Measurements from ENCODE around the gene CTIF. TPM values are rescaled to one million over a fixed set of nuclear protein-coding genes. Genes with fewer than 3 reads are reported as not detected.

CTIF gene
- total RNA-seq, 4 donors from 2014 or later = 72.2 to 137 (median 86.5) TPM

GRCh38 chr18:48819781-48820482, 281.1 kb downstream of the CTIF start:
- Histone ChIP-seq H3K4me1 (peaks cover 0 to 9% (median 0%) of the 10 kb centered on the region in 4 donors), H3K36me3 (peaks cover 0 to 74% (median 0%) of the 10 kb centered on the region in 3 donors), H3K4me3 (no peak overlapping the region), H3K27me3 (no peaks in the 10 kb centered on the region), H3K27ac (no peak overlapping the region), H3K9me3 (peaks cover 0 to 9% (median 0%) of the 10 kb centered on the region in 4 donors)
- TF ChIP-seq EP300 (IDR thresholded peaks at IDR 0.05) = no peak
- no peak for TF ChIP-seq POLR2A (IDR thresholded peaks at IDR 0.05)
- no peak for TF ChIP-seq CTCF (IDR thresholded peaks at IDR 0.05)
- no peak for DNase-seq (ENCODE audit: low spot score in 2 of 2)
- 91 to 96% methylated on average over 11 of the region's 11 CpGs for WGBS, 2 donors

GRCh38 chr18:48820483-48821250, 281.8 kb downstream of the CTIF start:
- Histone ChIP-seq H3K9me3 (peaks cover 0 to 9% (median 0%) of the 10 kb centered on the region in 4 donors), H3K36me3 (peaks cover 0 to 74% (median 0%) of the 10 kb centered on the region in 3 donors), H3K27ac (no peak overlapping the region), H3K4me3 (no peak overlapping the region), H3K27me3 (no peaks in the 10 kb centered on the region), H3K4me1 (peaks cover 0 to 17% (median 0%) of the 10 kb centered on the region in 4 donors)
- TF ChIP-seq POLR2A (IDR thresholded peaks at IDR 0.05) (no peak), CTCF (IDR thresholded peaks at IDR 0.05) (no peak), EP300 (IDR thresholded peaks at IDR 0.05) (no peak)
- no peak for DNase-seq (ENCODE audit: low spot score in 2 of 2)
- 92 to 95% methylated on average over 11 of the region's 11 CpGs for WGBS, 2 donors

GRCh38 chr18:48821251-48821590, 282.4 kb downstream of the CTIF start:
- WGBS, 2 donors = 91 to 92% methylated on average over 5 of the region's 5 CpGs
- TF ChIP-seq EP300 (IDR thresholded peaks at IDR 0.05) (no peak), POLR2A (IDR thresholded peaks at IDR 0.05) (no peak)
- no peak for DNase-seq (ENCODE audit: low spot score in 2 of 2)
- Histone ChIP-seq H3K27me3 (no peaks in the 10 kb centered on the region), H3K27ac (no peak overlapping the region), H3K36me3 (peaks cover 0 to 70% (median 0%) of the 10 kb centered on the region in 3 donors), H3K4me3 (no peak overlapping the region), H3K9me3 (peaks cover 0 to 9% (median 0%) of the 10 kb centered on the region in 4 donors), H3K4me1 (peaks cover 0 to 22% (median 2%) of the 10 kb centered on the region in 4 donors)

- peaks cover 0 to 9% (median 0%) of the 10 kb centered on the region in 4 donors for H3K9me3 ChIP-seq
- H3K36me3 ChIP-seq = peaks cover 0 to 66% (median 0%) of the 10 kb centered on the region in 3 donors
- H3K4me1 ChIP-seq = peaks cover 0 to 27% (median 4%) of the 10 kb centered on the region in 4 donors
- H3K27ac ChIP-seq = no peak overlapping the region
- TF ChIP-seq POLR2A (IDR thresholded peaks at IDR 0.05) = no peak
- no peak for TF ChIP-seq CTCF (IDR thresholded peaks at IDR 0.05)
- no peak for TF ChIP-seq EP300 (IDR thresholded peaks at IDR 0.05)
- 60 to 61% methylated on average over 4 of the region's 4 CpGs for WGBS, 2 donors
- no peak for DNase-seq (ENCODE audit: low spot score in 2 of 2)
- no peaks in the 10 kb centered on the region for H3K27me3 ChIP-seq
- H3K4me3 ChIP-seq = no peak overlapping the region
These were observed 283.0 kb downstream of the CTIF start for GRCh38 chr18:48821845-48822244.

GRCh38 chr18:48824231-48824970, 285.6 kb downstream of the CTIF start:
- peaks cover 0 to 9% (median 0%) of the 10 kb centered on the region in 4 donors for H3K9me3 ChIP-seq
- H3K36me3 ChIP-seq = peaks cover 0 to 40% (median 0%) of the 10 kb centered on the region in 3 donors
- DNase-seq (ENCODE audit: low spot score in 2 of 2) = no peak
- no peaks in the 10 kb centered on the region for H3K27me3 ChIP-seq
- H3K4me3 ChIP-seq = no peak overlapping the region
- TF ChIP-seq POLR2A (IDR thresholded peaks at IDR 0.05) (no peak), CTCF (IDR thresholded peaks at IDR 0.05) (no peak), EP300 (IDR thresholded peaks at IDR 0.05) (no peak)
- H3K27ac ChIP-seq = peak overlapping the region in 2 of 4 donors; percentile 12 to 32
- WGBS, 2 donors = 82 to 88% methylated on average over 14 of the region's 14 CpGs
- H3K4me1 ChIP-seq = peaks cover 0 to 53% (median 21%) of the 10 kb centered on the region in 4 donors
